Measurements from ENCODE around the gene ADAM11. TPM values are rescaled to one million over a fixed set of nuclear protein-coding genes. Genes with fewer than 3 reads are reported as not detected.

Gene ADAM11
- total and polyA plus RNA-seq, 5 donors from 2014 or later, result 0.15 to 0.35 (median 0.24) TPM; not detected in 2

- ATAC-seq (ENCODE audit: low read depth in 2 of 2), result no peak
- no peak overlapping the region for H3K4me3 ChIP-seq (ENCODE audit: low read depth, low read length)
- H3K27me3 ChIP-seq (ENCODE audit: control insufficient read depth, insufficient read depth, low read length), result no peaks in the 10 kb centered on the region
- H3K27me3 Mint-ChIP-seq, result peaks cover 29% of the 10 kb centered on the region
- no peaks in the 10 kb centered on the region for H3K36me3 ChIP-seq (ENCODE audit: control insufficient read depth, insufficient read depth, low read length)
- no peaks in the 10 kb centered on the region for H3K4me1 ChIP-seq (ENCODE audit: control insufficient read depth, insufficient read depth, low read length, poor library complexity, severe bottlenecking)
- no peaks in the 10 kb centered on the region for H3K36me3 Mint-ChIP-seq
- no peaks in the 10 kb centered on the region for H3K9me3 ChIP-seq (ENCODE audit: control insufficient read depth in 2 of 2, low read length in 2 of 2)
- no peak overlapping the region for H3K4me3 Mint-ChIP-seq
- H3K9me3 Mint-ChIP-seq, result no peaks in the 10 kb centered on the region
- H3K27ac Mint-ChIP-seq, result no peak overlapping the region
- no peak overlapping the region for H3K27ac ChIP-seq (ENCODE audit: insufficient read depth, low read length, poor library complexity, severe bottlenecking)
- no peaks in the 10 kb centered on the region for H3K4me1 Mint-ChIP-seq
- no peak for DNase-seq
Observed at GRCh38 chr17:44767493-44767892, 8.7 kb downstream of the ADAM11 start.

GRCh38 chr17:44768505-44769142 lies 9.8 kb downstream of the ADAM11 start:
- Histone ChIP-seq H3K36me3 (ENCODE audit: control insufficient read depth, insufficient read depth, low read length) (no peaks in the 10 kb centered on the region), H3K4me3 (ENCODE audit: low read depth, low read length) (no peak overlapping the region), H3K27ac (ENCODE audit: insufficient read depth, low read length, poor library complexity, severe bottlenecking) (no peak overlapping the region), H3K27me3 (ENCODE audit: control insufficient read depth, insufficient read depth, low read length) (no peaks in the 10 kb centered on the region), H3K9me3 (ENCODE audit: control insufficient read depth in 2 of 2, low read length in 2 of 2) (no peaks in the 10 kb centered on the region), H3K4me1 (ENCODE audit: control insufficient read depth, insufficient read depth, low read length, poor library complexity, severe bottlenecking) (no peaks in the 10 kb centered on the region)
- H3K4me1 Mint-ChIP-seq, result no peaks in the 10 kb centered on the region
- no peak for DNase-seq
- H3K27me3 Mint-ChIP-seq, result peaks cover 26% of the 10 kb centered on the region
- no peak for ATAC-seq (ENCODE audit: low read depth in 2 of 2)
- no peak overlapping the region for H3K27ac Mint-ChIP-seq
- no peaks in the 10 kb centered on the region for H3K36me3 Mint-ChIP-seq
- no peaks in the 10 kb centered on the region for H3K9me3 Mint-ChIP-seq
- no peak overlapping the region for H3K4me3 Mint-ChIP-seq

- Mint-ChIP-seq H3K27ac (no peak overlapping the region), H3K4me3 (no peak overlapping the region), H3K36me3 (no peaks in the 10 kb centered on the region), H3K27me3 (peaks cover 20% of the 10 kb centered on the region), H3K9me3 (no peaks in the 10 kb centered on the region), H3K4me1 (no peaks in the 10 kb centered on the region)
- Histone ChIP-seq H3K27me3 (ENCODE audit: control insufficient read depth, insufficient read depth, low read length) (no peaks in the 10 kb centered on the region), H3K4me1 (ENCODE audit: control insufficient read depth, insufficient read depth, low read length, poor library complexity, severe bottlenecking) (no peaks in the 10 kb centered on the region), H3K27ac (ENCODE audit: insufficient read depth, low read length, poor library complexity, severe bottlenecking) (no peak overlapping the region), H3K36me3 (ENCODE audit: control insufficient read depth, insufficient read depth, low read length) (no peaks in the 10 kb centered on the region), H3K4me3 (ENCODE audit: low read depth, low read length) (no peak overlapping the region), H3K9me3 (ENCODE audit: control insufficient read depth in 2 of 2, low read length in 2 of 2) (no peaks in the 10 kb centered on the region)
- DNase-seq, result no peak
- ATAC-seq (ENCODE audit: low read depth in 2 of 2), result no peak
Observed at GRCh38 chr17:44769230-44769629, 10.4 kb downstream of the ADAM11 start.

- Mint-ChIP-seq H3K27me3 (peaks cover 18% of the 10 kb centered on the region), H3K36me3 (no peaks in the 10 kb centered on the region), H3K27ac (no peak overlapping the region), H3K4me1 (peaks cover 0 to 1% (median 0%) of the 10 kb centered on the region in 4 donors), H3K9me3 (no peaks in the 10 kb centered on the region), H3K4me3 (no peak overlapping the region)
- Histone ChIP-seq H3K4me3 (ENCODE audit: low read depth, low read length) (no peak overlapping the region), H3K27ac (ENCODE audit: insufficient read depth, low read length, poor library complexity, severe bottlenecking) (no peak overlapping the region), H3K27me3 (ENCODE audit: control insufficient read depth, insufficient read depth, low read length) (no peaks in the 10 kb centered on the region), H3K9me3 (ENCODE audit: control insufficient read depth in 2 of 2, low read length in 2 of 2) (no peaks in the 10 kb centered on the region), H3K4me1 (ENCODE audit: control insufficient read depth, insufficient read depth, low read length, poor library complexity, severe bottlenecking) (peaks cover 2% of the 10 kb centered on the region), H3K36me3 (ENCODE audit: control insufficient read depth, insufficient read depth, low read length) (no peaks in the 10 kb centered on the region)
- ATAC-seq (ENCODE audit: low read depth in 2 of 2) (no peak), DNase-seq (no peak)
Observed at GRCh38 chr17:44769647-44770084, 10.9 kb downstream of the ADAM11 start.

GRCh38 chr17:44770166-44770925 lies 11.6 kb downstream of the ADAM11 start:
- Histone ChIP-seq H3K4me3 (ENCODE audit: low read depth, low read length) (no peak overlapping the region), H3K27ac (ENCODE audit: insufficient read depth, low read length, poor library complexity, severe bottlenecking) (no peak overlapping the region), H3K36me3 (ENCODE audit: control insufficient read depth, insufficient read depth, low read length) (no peaks in the 10 kb centered on the region), H3K4me1 (ENCODE audit: control insufficient read depth, insufficient read depth, low read length, poor library complexity, severe bottlenecking) (peaks cover 8% of the 10 kb centered on the region), H3K9me3 (ENCODE audit: control insufficient read depth in 2 of 2, low read length in 2 of 2) (no peaks in the 10 kb centered on the region), H3K27me3 (ENCODE audit: control insufficient read depth, insufficient read depth, low read length) (no peaks in the 10 kb centered on the region)
- peaks cover 0 to 4% (median under 1%) of the 10 kb centered on the region in 4 donors for H3K4me1 Mint-ChIP-seq
- no peak overlapping the region for H3K27ac Mint-ChIP-seq
- DNase-seq (no peak), ATAC-seq (ENCODE audit: low read depth in 2 of 2) (no peak)
- H3K27me3 Mint-ChIP-seq, result peaks cover 18% of the 10 kb centered on the region
- no peaks in the 10 kb centered on the region for H3K36me3 Mint-ChIP-seq
- no peaks in the 10 kb centered on the region for H3K9me3 Mint-ChIP-seq
- H3K4me3 Mint-ChIP-seq, result peak overlapping the region in 1 of 4 donors; percentile 13

- Histone ChIP-seq H3K27me3 (ENCODE audit: control insufficient read depth, insufficient read depth, low read length) (no peaks in the 10 kb centered on the region), H3K4me3 (ENCODE audit: low read depth, low read length) (no peak overlapping the region), H3K27ac (ENCODE audit: insufficient read depth, low read length, poor library complexity, severe bottlenecking) (no peak overlapping the region), H3K9me3 (ENCODE audit: control insufficient read depth in 2 of 2, low read length in 2 of 2) (no peaks in the 10 kb centered on the region), H3K36me3 (ENCODE audit: control insufficient read depth, insufficient read depth, low read length) (no peaks in the 10 kb centered on the region), H3K4me1 (ENCODE audit: control insufficient read depth, insufficient read depth, low read length, poor library complexity, severe bottlenecking) (peaks cover 17% of the 10 kb centered on the region)
- H3K4me3 Mint-ChIP-seq, result no peak overlapping the region
- no peaks in the 10 kb centered on the region for H3K36me3 Mint-ChIP-seq
- H3K27ac Mint-ChIP-seq, result no peak overlapping the region
- ATAC-seq (ENCODE audit: low read depth in 2 of 2), result no peak
- peaks cover 0 to 17% (median 2%) of the 10 kb centered on the region in 4 donors for H3K4me1 Mint-ChIP-seq
- peaks cover 7% of the 10 kb centered on the region for H3K27me3 Mint-ChIP-seq
- H3K9me3 Mint-ChIP-seq, result no peaks in the 10 kb centered on the region
- DNase-seq, result no peak
Observed at GRCh38 chr17:44772308-44773045, 13.7 kb downstream of the ADAM11 start.

GRCh38 chr17:44773140-44773539 lies 14.4 kb downstream of the ADAM11 start:
- H3K27me3 ChIP-seq (ENCODE audit: control insufficient read depth, insufficient read depth, low read length), result no peaks in the 10 kb centered on the region
- H3K27ac ChIP-seq (ENCODE audit: insufficient read depth, low read length, poor library complexity, severe bottlenecking), result no peak overlapping the region
- Mint-ChIP-seq H3K27ac (no peak overlapping the region), H3K4me1 (peaks cover 0 to 17% (median 2%) of the 10 kb centered on the region in 4 donors), H3K9me3 (no peaks in the 10 kb centered on the region), H3K4me3 (no peak overlapping the region), H3K27me3 (peaks cover 7% of the 10 kb centered on the region), H3K36me3 (no peaks in the 10 kb centered on the region)
- H3K4me1 ChIP-seq (ENCODE audit: control insufficient read depth, insufficient read depth, low read length, poor library complexity, severe bottlenecking), result peaks cover 17% of the 10 kb centered on the region
- H3K4me3 ChIP-seq (ENCODE audit: low read depth, low read length), result no peak overlapping the region
- no peak for ATAC-seq (ENCODE audit: low read depth in 2 of 2)
- DNase-seq, result no peak
- H3K9me3 ChIP-seq (ENCODE audit: control insufficient read depth in 2 of 2, low read length in 2 of 2), result no peaks in the 10 kb centered on the region
- H3K36me3 ChIP-seq (ENCODE audit: control insufficient read depth, insufficient read depth, low read length), result no peaks in the 10 kb centered on the region
